ENCODE data around the gene PNPLA2.

The PNPLA2 gene

GRCh38 chr11:818396-819128 lies at the start of gene PNPLA2:
PNPLA2 (plus strand) TSS chr11:818914; CDS start chr11:819719, 805 bp downstream.
- peaks cover 6% of the 10 kb centered on the region for H3K27me3 Mint-ChIP-seq
- intact Hi-C loops (cut with micrococcal nuclease), result loop anchor here (1.0 kb wide), 1 partner anchor 9 kb away; the partner anchor contains the start of gene RPLP2
- peaks cover 47% of the 10 kb centered on the region for H3K36me3 Mint-ChIP-seq (ENCODE audit: low read depth)
- H3K4me3 Mint-ChIP-seq, result peak within 1 kb of the TSS; percentile 88
- peaks cover 30% of the 10 kb centered on the region for H3K4me1 Mint-ChIP-seq (ENCODE audit: low read depth)
- H3K9me3 Mint-ChIP-seq, result no peaks in the 10 kb centered on the region
- H3K27ac Mint-ChIP-seq, result peak within 1 kb of the TSS; percentile 87

- peaks cover 96% of the 10 kb centered on the region for H3K36me3 Mint-ChIP-seq (ENCODE audit: low read depth)
- intact Hi-C loops (cut with micrococcal nuclease), result no loop called here
- H3K27me3 Mint-ChIP-seq, result no peaks in the 10 kb centered on the region
- H3K4me3 Mint-ChIP-seq, result no peak overlapping the region
- no peak overlapping the region for H3K27ac Mint-ChIP-seq
- H3K4me1 Mint-ChIP-seq (ENCODE audit: low read depth), result peaks cover 40% of the 10 kb centered on the region
- no peaks in the 10 kb centered on the region for H3K9me3 Mint-ChIP-seq
These were observed 48.6 kb upstream of the PNPLA2 start for GRCh38 chr11:769887-770641.

- Mint-ChIP-seq H3K9me3 (no peaks in the 10 kb centered on the region), H3K4me3 (no peak overlapping the region), H3K27ac (no peak overlapping the region), H3K4me1 (ENCODE audit: low read depth) (peaks cover 40% of the 10 kb centered on the region), H3K36me3 (ENCODE audit: low read depth) (peaks cover 95% of the 10 kb centered on the region), H3K27me3 (no peaks in the 10 kb centered on the region)
- intact Hi-C loops (cut with micrococcal nuclease), result no loop called here
These were observed 47.8 kb upstream of the PNPLA2 start for GRCh38 chr11:770642-771616.

- no peaks in the 10 kb centered on the region for H3K27me3 Mint-ChIP-seq
- H3K4me3 Mint-ChIP-seq, result no peak overlapping the region
- peaks cover 40% of the 10 kb centered on the region for H3K4me1 Mint-ChIP-seq (ENCODE audit: low read depth)
- no peaks in the 10 kb centered on the region for H3K9me3 Mint-ChIP-seq
- H3K27ac Mint-ChIP-seq, result no peak overlapping the region
- intact Hi-C loops (cut with micrococcal nuclease), result no loop called here
- H3K36me3 Mint-ChIP-seq (ENCODE audit: low read depth), result peaks cover 87% of the 10 kb centered on the region
These were observed 47.0 kb upstream of the PNPLA2 start for GRCh38 chr11:771617-772204.

- H3K27me3 Mint-ChIP-seq, result no peaks in the 10 kb centered on the region
- no peak overlapping the region for H3K4me3 Mint-ChIP-seq
- H3K9me3 Mint-ChIP-seq, result no peaks in the 10 kb centered on the region
- no peak overlapping the region for H3K27ac Mint-ChIP-seq
- peaks cover 32% of the 10 kb centered on the region for H3K4me1 Mint-ChIP-seq (ENCODE audit: low read depth)
- intact Hi-C loops (cut with micrococcal nuclease), result no loop called here
- peaks cover 77% of the 10 kb centered on the region for H3K36me3 Mint-ChIP-seq (ENCODE audit: low read depth)
These were observed 46.0 kb upstream of the PNPLA2 start for GRCh38 chr11:772429-773390.

GRCh38 chr11:773425-773824 lies 45.3 kb upstream of the PNPLA2 start:
- Mint-ChIP-seq H3K4me1 (ENCODE audit: low read depth) (peaks cover 37% of the 10 kb centered on the region), H3K36me3 (ENCODE audit: low read depth) (peaks cover 71% of the 10 kb centered on the region), H3K4me3 (no peak overlapping the region), H3K9me3 (no peaks in the 10 kb centered on the region), H3K27ac (no peak overlapping the region), H3K27me3 (no peaks in the 10 kb centered on the region)
- intact Hi-C loops (cut with micrococcal nuclease), result no loop called here

- Mint-ChIP-seq H3K4me3 (no peak overlapping the region), H3K36me3 (ENCODE audit: low read depth) (peaks cover 73% of the 10 kb centered on the region), H3K27ac (no peak overlapping the region), H3K4me1 (ENCODE audit: low read depth) (peaks cover 41% of the 10 kb centered on the region), H3K27me3 (no peaks in the 10 kb centered on the region), H3K9me3 (no peaks in the 10 kb centered on the region)
- intact Hi-C loops (cut with micrococcal nuclease), result no loop called here
These were observed 44.9 kb upstream of the PNPLA2 start for GRCh38 chr11:773830-774229.

GRCh38 chr11:774873-775592 lies 43.7 kb upstream of the PNPLA2 start:
- H3K4me1 Mint-ChIP-seq (ENCODE audit: low read depth), result peaks cover 53% of the 10 kb centered on the region
- no peak overlapping the region for H3K27ac Mint-ChIP-seq
- peaks cover 73% of the 10 kb centered on the region for H3K36me3 Mint-ChIP-seq (ENCODE audit: low read depth)
- no peaks in the 10 kb centered on the region for H3K27me3 Mint-ChIP-seq
- H3K4me3 Mint-ChIP-seq, result peak overlapping the region; percentile 46
- intact Hi-C loops (cut with micrococcal nuclease), result no loop called here
- H3K9me3 Mint-ChIP-seq, result no peaks in the 10 kb centered on the region

GRCh38 chr11:776263-776560 lies 42.5 kb upstream of the PNPLA2 start:
- H3K27me3 Mint-ChIP-seq, result no peaks in the 10 kb centered on the region
- no peaks in the 10 kb centered on the region for H3K9me3 Mint-ChIP-seq
- peak overlapping the region; percentile 87 for H3K27ac Mint-ChIP-seq
- H3K4me3 Mint-ChIP-seq, result peak overlapping the region; percentile 90
- H3K4me1 Mint-ChIP-seq (ENCODE audit: low read depth), result peaks cover 59% of the 10 kb centered on the region
- intact Hi-C loops (cut with micrococcal nuclease), result no loop called here
- peaks cover 68% of the 10 kb centered on the region for H3K36me3 Mint-ChIP-seq (ENCODE audit: low read depth)

GRCh38 chr11:776561-777287 lies 42.0 kb upstream of the PNPLA2 start:
- no peaks in the 10 kb centered on the region for H3K9me3 Mint-ChIP-seq
- peaks cover 2% of the 10 kb centered on the region for H3K27me3 Mint-ChIP-seq
- peak overlapping the region; percentile 87 for H3K27ac Mint-ChIP-seq
- H3K4me3 Mint-ChIP-seq, result peak overlapping the region; percentile 90
- H3K4me1 Mint-ChIP-seq (ENCODE audit: low read depth), result peaks cover 59% of the 10 kb centered on the region
- peaks cover 62% of the 10 kb centered on the region for H3K36me3 Mint-ChIP-seq (ENCODE audit: low read depth)
- intact Hi-C loops (cut with micrococcal nuclease), result no loop called here

- Mint-ChIP-seq H3K27ac (peak within 1 kb of the TSS; percentile 87), H3K4me1 (ENCODE audit: low read depth) (peaks cover 59% of the 10 kb centered on the region), H3K36me3 (ENCODE audit: low read depth) (peaks cover 54% of the 10 kb centered on the region), H3K9me3 (no peaks in the 10 kb centered on the region), H3K4me3 (peak within 1 kb of the TSS; percentile 90), H3K27me3 (peaks cover 10% of the 10 kb centered on the region)
- intact Hi-C loops (cut with micrococcal nuclease), result no loop called here
These were observed 41.1 kb upstream of the PNPLA2 start, which contains the start of gene GATD1 for GRCh38 chr11:777288-778255. GATD1 (minus strand) TSS chr11:777487; CDS start chr11:777462, 25 bp downstream.
